Measurements from ENCODE around the gene RPSA. TPM values are rescaled to one million over a fixed set of nuclear protein-coding genes. Genes with fewer than 3 reads are reported as not detected.
A peak's percentile ranks its signal among the peaks of the same experiment; 100 is the strongest.

Gene RPSA
- total and polyA plus RNA-seq, 9 of the 15 experiments (the other 6 are each of a cell fraction or from before 2014, with no cell fraction given): 2,290 to 4,272 (median 2,730) TPM

DNA sequence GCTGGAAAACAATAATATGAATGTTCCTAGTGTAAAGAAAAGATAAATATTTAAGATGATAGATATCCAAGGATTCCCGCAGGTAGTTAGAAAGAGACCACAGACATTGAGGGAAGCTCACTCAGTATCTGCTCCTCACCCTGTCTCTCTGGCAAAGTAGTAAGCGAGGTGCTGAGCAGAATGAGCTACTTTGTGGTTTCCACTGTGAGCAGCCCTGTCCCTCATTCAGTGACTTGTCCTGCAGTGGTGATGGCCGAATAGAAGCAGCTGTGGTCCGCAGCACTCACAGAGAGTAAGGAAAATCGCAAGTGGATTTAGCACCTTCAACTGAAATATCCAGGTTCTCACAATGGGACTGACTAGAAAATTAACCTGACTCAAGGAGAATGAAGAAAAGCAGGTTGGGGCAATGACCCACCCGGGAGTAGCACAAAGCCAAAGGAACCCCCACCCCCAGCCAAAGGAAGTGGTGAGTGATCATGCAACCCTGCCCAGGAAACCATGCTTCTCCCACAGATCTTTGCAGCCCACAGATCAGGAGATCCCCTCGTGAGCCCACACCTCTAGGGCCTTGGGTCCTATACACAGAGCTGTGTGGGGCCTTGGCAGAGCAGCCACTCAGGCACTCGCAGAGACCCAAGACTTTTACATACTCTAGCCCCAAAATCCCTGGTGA lies 45.1 kb upstream of the RPSA start (continued):
- TF ChIP-seq, protein P1, sequence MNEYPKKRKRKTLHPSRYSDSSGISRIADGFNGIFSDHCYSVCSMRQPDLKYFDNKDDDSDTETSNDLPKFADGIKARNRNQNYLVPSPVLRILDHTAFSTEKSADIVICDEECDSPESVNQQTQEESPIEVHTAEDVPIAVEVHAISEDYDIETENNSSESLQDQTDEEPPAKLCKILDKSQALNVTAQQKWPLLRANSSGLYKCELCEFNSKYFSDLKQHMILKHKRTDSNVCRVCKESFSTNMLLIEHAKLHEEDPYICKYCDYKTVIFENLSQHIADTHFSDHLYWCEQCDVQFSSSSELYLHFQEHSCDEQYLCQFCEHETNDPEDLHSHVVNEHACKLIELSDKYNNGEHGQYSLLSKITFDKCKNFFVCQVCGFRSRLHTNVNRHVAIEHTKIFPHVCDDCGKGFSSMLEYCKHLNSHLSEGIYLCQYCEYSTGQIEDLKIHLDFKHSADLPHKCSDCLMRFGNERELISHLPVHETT (CRISPR knock-in tag; conservative IDR thresholded peaks at IDR 0.05 in 1 of 2, IDR thresholded peaks at IDR 0.05 in 1 of 2): peak in 1 of 2 experiments; percentile 38; a peak in 1 of 4 replicates
- peak; percentile 24; the same call in 1 of the 2 replicates for TF ChIP-seq ZNF76 (CRISPR knock-in tag; IDR thresholded peaks at IDR 0.05; ENCODE audit: borderline replicate concordance)
- TF ChIP-seq, protein P2, sequence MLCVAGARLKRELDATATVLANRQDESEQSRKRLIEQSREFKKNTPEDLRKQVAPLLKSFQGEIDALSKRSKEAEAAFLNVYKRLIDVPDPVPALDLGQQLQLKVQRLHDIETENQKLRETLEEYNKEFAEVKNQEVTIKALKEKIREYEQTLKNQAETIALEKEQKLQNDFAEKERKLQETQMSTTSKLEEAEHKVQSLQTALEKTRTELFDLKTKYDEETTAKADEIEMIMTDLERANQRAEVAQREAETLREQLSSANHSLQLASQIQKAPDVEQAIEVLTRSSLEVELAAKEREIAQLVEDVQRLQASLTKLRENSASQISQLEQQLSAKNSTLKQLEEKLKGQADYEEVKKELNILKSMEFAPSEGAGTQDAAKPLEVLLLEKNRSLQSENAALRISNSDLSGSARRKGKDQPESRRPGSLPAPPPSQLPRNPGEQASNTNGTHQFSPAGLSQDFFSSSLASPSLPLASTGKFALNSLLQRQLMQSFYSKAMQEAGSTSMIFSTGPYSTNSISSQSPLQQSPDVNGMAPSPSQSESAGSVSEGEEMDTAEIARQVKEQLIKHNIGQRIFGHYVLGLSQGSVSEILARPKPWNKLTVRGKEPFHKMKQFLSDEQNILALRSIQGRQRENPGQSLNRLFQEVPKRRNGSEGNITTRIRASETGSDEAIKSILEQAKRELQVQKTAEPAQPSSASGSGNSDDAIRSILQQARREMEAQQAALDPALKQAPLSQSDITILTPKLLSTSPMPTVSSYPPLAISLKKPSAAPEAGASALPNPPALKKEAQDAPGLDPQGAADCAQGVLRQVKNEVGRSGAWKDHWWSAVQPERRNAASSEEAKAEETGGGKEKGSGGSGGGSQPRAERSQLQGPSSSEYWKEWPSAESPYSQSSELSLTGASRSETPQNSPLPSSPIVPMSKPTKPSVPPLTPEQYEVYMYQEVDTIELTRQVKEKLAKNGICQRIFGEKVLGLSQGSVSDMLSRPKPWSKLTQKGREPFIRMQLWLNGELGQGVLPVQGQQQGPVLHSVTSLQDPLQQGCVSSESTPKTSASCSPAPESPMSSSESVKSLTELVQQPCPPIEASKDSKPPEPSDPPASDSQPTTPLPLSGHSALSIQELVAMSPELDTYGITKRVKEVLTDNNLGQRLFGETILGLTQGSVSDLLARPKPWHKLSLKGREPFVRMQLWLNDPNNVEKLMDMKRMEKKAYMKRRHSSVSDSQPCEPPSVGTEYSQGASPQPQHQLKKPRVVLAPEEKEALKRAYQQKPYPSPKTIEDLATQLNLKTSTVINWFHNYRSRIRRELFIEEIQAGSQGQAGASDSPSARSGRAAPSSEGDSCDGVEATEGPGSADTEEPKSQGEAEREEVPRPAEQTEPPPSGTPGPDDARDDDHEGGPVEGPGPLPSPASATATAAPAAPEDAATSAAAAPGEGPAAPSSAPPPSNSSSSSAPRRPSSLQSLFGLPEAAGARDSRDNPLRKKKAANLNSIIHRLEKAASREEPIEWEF (CRISPR knock-in tag; IDR thresholded peaks at IDR 0.05): peak; percentile 23; the same call in 1 of the 2 replicates
- TF ChIP-seq ZNF79 (CRISPR knock-in tag; IDR thresholded peaks at IDR 0.05; ENCODE audit: low read depth): peak; percentile 64; the same call in 1 of the 2 replicates
- TF ChIP-seq ZNF830 (CRISPR knock-in tag; IDR thresholded peaks at IDR 0.05): no peak
- peak; percentile 60; the same call in 1 of the 2 replicates for TF ChIP-seq ZBTB17 (CRISPR knock-in tag; IDR thresholded peaks at IDR 0.05)
